GM18519 (cell line): ENCODE data around the gene GLIS2.

Source experiments
- ATAC-seq: cut with Tn5 transposase; IDR thresholded peaks from one replicate; pipeline ENCODE4 v1.9.1; 2021; ENCODE audit warnings: mild to moderate bottlenecking, moderate library complexity; ENCODE audit not compliant: unreplicated experiment, low FRiP score

The GLIS2 gene

DNA sequence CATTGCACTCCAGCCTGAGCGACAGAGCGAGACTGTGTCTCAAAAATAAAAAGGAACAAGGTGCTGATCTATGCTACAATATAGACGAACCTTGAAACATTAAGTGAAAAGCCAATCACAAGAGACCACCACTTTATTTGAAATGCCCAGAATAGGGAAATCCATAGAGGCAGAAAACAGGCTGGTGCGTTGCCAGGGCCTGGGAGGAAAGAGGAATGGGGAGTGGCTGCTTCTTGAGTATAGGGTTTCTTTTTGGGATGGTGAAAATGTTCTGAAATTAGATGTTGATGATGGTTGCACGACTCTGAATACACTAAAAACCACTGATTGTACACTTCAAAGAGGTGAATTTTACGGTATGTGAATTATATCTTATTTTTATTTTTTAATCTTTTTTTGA is 20.3 kb upstream of the GLIS2 start:
- no peak for ATAC-seq

DNA sequence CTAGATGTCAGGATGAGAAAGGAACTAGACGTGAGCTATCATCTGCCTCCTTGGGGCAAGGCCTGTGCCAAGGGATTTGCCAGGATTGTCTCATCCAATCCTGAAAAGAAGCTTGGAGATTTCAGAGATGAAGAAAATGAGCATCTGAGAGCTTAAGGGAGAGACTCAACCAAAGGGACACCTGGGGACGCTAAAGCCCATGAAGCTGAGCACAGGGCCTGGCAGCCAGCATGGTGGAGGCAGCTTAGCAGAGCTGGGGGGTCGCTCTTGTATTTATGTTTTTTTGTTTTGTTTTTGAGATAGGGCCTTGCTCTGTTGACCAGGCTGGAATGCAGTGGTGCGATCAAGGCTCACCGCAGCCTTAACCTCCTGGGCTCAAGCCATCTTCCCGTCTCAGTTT is 18.4 kb upstream of the GLIS2 start:
- ATAC-seq, result no peak

GRCh38 chr16:4298761-4299522 is 16.9 kb upstream of the GLIS2 start:
- ATAC-seq, result no peak

DNA sequence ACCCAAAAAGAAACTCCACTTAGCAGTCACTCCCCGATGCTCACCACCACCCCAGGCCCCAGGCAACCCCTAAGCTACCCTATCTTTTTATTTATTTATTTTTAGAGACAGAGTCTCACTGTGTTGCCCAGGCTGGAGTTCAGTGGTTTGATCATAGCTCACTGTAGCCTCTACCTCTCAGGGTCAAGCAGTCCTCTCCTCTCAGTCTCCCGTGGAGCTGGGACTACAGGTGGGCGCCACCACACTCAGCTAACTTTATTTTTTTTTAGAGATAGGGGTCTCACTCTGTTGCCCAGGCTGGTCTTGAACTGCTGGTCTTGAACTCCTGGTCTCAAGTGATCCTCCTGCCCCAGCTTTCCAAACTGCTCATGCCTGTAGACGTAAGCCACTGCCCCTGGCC is 14.7 kb upstream of the GLIS2 start:
- ATAC-seq, result no peak

DNA sequence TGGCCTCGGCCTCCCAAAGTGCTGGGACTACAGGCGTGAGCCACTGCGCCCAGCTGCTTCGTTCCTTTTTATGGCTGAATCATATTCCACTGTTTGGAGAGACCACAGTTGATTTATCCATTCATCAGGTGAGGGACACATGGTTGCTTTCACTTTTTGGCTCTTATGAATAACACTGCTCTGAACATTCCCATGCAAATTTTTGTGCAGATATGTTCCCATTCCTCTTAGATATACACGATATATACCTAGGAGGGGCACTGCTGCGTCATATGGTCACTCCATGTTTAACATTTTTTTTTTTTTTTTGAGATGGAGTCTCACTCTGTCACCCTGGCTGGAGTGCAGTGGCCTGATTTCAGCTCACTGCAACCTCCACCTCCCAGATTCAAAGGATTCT is 13.9 kb upstream of the GLIS2 start:
- ATAC-seq, result no peak

DNA sequence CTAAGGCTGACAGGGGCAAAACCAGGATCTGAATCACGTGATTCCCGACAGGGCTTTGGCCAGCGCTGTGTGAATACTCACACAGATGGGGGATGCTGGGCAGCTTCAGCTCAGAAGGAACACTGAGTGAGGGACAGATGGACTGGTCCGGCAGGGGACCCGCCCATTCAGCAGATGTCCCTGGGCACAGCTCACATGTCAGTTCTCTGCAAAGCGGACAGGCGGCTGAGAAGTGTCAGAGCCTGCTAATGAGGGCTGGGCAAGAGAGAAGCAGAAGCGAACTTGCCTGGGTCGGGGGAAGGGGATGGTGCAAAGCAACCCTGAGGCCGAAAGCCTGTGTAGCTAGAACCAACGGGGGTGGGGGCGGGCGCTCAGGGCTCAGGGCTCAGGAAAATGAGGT is 11.9 kb upstream of the GLIS2 start:
- ATAC-seq, result no peak

DNA sequence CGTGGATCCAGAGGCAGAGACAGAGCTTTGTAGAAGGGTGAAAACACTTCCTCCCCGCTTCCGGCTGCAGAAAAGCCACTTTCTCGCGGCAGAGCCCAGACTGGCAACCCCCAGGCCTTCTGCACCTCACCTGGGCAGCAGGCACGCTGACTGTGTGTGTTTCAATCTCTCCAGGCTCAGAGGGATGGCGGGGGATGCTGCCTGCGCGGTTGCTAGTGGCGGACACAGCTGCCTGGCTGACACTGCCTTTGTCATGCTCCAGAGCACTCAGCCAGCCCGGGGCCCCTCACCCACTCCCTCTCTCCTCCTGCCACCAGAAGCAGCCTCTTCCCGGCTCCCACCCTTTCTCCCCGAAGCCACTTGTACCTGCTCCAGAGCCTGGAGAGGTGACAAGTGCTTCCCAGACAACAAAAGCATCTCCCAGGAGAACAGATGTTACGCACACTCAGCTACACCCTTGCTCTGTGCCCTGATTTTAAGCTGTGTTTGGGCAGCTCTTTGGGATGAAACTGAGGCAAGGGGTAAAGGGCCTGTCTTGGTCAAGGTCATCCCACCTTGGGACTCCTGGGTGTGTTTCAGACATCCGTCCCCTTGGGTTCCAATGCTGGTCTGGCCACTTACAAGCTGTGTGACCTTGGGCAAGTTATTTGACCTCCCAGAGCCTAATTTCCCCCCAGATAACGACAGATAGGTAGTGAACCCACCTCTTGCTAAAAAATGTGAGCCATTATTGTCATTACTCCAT is 9.2 kb upstream of the GLIS2 start:
- no peak for ATAC-seq

- peak; percentile 85 for ATAC-seq
Observed at GRCh38 chr16:4307215-4308037, 8.4 kb upstream of the GLIS2 start.

DNA sequence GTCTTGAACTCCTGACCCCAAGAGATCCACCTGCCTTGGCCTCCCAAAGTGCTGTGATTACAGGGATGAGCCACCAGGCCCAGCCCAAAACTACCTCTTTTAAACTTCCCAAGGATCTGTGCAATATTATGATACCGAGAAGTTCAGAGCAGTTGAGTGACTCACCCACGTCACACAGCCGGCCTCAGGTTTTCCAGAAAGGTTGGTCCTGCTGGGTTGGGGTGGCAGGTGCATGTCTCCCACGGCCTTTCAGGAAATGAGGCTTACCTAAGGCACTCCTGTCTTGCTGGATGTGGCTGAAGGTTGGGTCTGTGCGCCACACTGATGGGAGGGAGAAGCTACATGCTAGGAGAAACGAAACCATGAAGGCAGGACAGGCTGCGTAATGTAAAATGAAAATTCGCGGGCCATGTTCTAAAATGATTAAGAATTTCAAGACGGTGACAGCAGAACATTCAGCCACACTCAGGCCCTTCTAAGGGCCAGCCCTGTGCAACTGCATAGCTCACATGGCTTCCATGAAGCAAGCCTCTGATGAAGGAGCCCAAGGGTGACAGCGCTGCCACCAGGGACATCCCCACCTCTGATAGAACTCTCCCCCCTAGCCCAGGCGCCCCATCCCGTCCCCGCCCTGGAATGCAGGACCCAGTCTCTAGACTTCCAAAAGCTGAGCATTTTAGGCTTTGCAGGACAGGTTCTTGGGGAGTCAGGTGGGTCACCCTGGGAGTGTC is 6.6 kb upstream of the GLIS2 start:
- no peak for ATAC-seq

GRCh38 chr16:4309833-4310266 is 6.0 kb upstream of the GLIS2 start:
- ATAC-seq, result no peak

- ATAC-seq, result no peak
Observed at GRCh38 chr16:4313563-4314531, 2.0 kb upstream of the GLIS2 start.

GRCh38 chr16:4314532-4315185 is 1.2 kb upstream of the GLIS2 start:
- no peak for ATAC-seq

GRCh38 chr16:4316108-4316863 is 419 bp downstream of the GLIS2 start:
- no peak for ATAC-seq

DNA sequence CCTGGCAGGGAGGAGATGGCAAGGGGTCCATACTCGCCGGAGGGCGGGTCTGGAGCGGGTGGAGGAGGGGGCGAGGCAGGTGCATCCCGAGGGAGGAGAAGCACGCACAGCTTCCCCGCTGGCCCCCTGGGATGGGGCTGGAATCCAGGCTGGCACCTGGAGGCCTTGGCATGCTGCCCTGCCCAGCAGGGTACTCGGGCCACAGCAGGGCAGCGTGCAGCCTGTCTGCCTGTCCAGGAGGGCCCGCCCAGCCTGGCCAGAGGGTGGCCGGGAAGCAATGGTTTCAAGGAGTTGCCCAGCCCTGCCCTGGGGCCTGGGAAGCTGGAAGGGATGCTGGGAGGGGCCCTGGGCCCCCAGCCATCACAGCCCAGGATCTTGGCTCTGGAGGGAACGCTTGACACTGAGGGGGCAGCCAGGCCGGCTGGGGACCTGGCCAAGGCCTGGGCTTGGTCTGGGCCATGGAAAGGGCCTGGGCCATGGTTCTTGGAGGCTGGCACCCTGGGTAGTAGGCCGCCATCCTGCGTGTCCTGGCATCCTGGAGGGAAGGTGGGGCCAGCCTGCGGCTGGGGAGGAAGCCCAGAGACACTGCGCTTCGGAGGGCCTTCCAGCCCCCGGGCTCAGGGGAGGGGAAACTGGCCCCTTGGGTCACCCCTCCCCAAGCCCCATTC is 1.1 kb downstream of the GLIS2 start:
- no peak for ATAC-seq

GRCh38 chr16:4317532-4318450 is 1.9 kb downstream of the GLIS2 start:
- no peak for ATAC-seq

DNA sequence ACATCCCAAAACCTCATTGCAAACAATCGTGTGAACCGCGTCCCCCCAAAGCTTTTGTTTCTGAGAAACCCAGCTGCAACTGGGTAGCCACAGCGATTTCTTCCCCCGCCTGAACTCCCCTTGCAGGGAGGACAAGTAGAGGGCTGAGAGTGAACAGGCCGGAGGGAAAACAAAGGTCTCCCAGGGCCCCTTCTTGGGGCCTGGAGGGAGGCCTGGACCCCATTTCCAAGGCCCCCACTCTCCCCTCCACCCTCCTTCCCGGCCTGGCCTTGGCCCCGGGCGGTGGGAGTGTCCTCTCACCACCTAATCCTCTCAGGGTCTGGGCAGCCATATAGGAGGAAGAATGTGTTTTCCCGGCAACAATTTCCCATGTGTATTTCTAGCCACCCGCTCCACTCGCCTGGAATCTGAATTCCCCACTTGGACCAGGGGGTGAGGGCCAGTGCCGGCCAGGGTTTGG is 2.6 kb downstream of the GLIS2 start:
- no peak for ATAC-seq
